Endothelial cell (in vitro differentiated cells): Measurements from ENCODE around the gene IQCH. TPM values are rescaled to one million over a fixed set of nuclear protein-coding genes. Genes with fewer than 3 reads are reported as not detected.

ENCODE experiments used
- DNase-seq: peaks from one replicate; pipeline ENCODE4 v3.0.0; 2021; ENCODE audit warnings: low spot score
- H3K27ac Mint-ChIP-seq: one replicate; pipeline ENCODE4 v1.8.0; 2021; ENCODE audit warnings: mixed read lengths, inconsistent platforms; ENCODE audit not compliant: unreplicated experiment
- H3K27me3 Mint-ChIP-seq: one replicate; pipeline ENCODE4 v1.8.0; 2021; ENCODE audit warnings: mild to moderate bottlenecking, moderate library complexity, mixed read lengths, inconsistent platforms; ENCODE audit not compliant: unreplicated experiment
- H3K36me3 Mint-ChIP-seq: one replicate; pipeline ENCODE4 v1.8.0; 2021; ENCODE audit warnings: mild to moderate bottlenecking, low read depth, mixed read lengths, inconsistent platforms; ENCODE audit not compliant: unreplicated experiment
- H3K4me1 Mint-ChIP-seq: one replicate; pipeline ENCODE4 v1.8.0; 2021; ENCODE audit warnings: mild to moderate bottlenecking, mixed read lengths, inconsistent platforms; ENCODE audit not compliant: unreplicated experiment
- H3K4me3 Mint-ChIP-seq: one replicate; pipeline ENCODE4 v1.8.0; 2021; ENCODE audit warnings: mild to moderate bottlenecking, mixed read lengths, inconsistent platforms; ENCODE audit not compliant: unreplicated experiment
- H3K9me3 Mint-ChIP-seq: one replicate; pipeline ENCODE4 v1.8.0; 2021; ENCODE audit warnings: mixed read lengths, inconsistent platforms; ENCODE audit not compliant: unreplicated experiment
- CTCF ChIP-seq: fragments of 200-600 bp; sonication (generic); IDR thresholded peaks from one replicate; pipeline ENCODE4 v1.5.0; 2021; ENCODE audit warnings: antibody characterized with exemption; ENCODE audit not compliant: unreplicated experiment
- total RNA-seq: library from RNA; stranded (reverse); fragmentation: NEBNext Ultra II Directional; extraction: Animal tissue kit (Norgen Biotek cat#: 25700); gene quantifications from one replicate; pipeline ENCODE4 v1.2.1, GENCODE V29; 2021; ENCODE audit not compliant: unreplicated experiment

Gene IQCH
- total RNA-seq, 1 donor from 2014 or later, result 2.4 TPM

DNA sequence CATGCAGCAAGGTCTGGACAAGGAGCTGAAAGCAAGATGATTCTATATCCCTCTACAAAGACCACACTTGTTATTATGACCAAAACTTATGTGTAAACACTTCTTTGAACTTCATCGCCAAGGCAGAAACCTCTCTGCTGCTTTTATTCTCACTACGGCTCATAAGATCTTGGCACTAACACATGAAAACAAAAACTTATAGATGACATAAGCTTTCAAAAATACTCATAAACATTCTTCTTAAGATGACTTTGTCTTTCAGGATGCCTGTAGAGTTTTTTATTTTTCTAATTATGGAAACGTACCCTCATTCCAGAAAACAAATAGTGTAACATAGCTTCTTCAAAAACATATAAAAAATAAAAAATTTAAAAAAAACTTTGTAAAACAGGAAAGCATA is 253.8 kb downstream of the IQCH start:
- Mint-ChIP-seq H3K27ac (no peak overlapping the region), H3K4me3 (no peak overlapping the region), H3K4me1 (peaks cover 2% of the 10 kb centered on the region), H3K27me3 (no peaks in the 10 kb centered on the region), H3K36me3 (peaks cover 3% of the 10 kb centered on the region), H3K9me3 (no peaks in the 10 kb centered on the region)
- DNase-seq, result no peak
- TF ChIP-seq CTCF, result no peak

GRCh38 chr15:67509918-67510317 is 255.3 kb downstream of the IQCH start:
- Mint-ChIP-seq H3K27ac (no peak overlapping the region), H3K4me1 (peaks cover 2% of the 10 kb centered on the region), H3K9me3 (no peaks in the 10 kb centered on the region), H3K4me3 (no peak overlapping the region), H3K36me3 (peaks cover 3% of the 10 kb centered on the region), H3K27me3 (no peaks in the 10 kb centered on the region)
- no peak for DNase-seq
- no peak for TF ChIP-seq CTCF

GRCh38 chr15:67510597-67511190 is 256.1 kb downstream of the IQCH start:
- Mint-ChIP-seq H3K4me1 (peaks cover 2% of the 10 kb centered on the region), H3K27ac (no peak overlapping the region), H3K36me3 (peaks cover 3% of the 10 kb centered on the region), H3K27me3 (no peaks in the 10 kb centered on the region), H3K9me3 (no peaks in the 10 kb centered on the region), H3K4me3 (no peak overlapping the region)
- TF ChIP-seq CTCF, result no peak
- DNase-seq, result no peak

DNA sequence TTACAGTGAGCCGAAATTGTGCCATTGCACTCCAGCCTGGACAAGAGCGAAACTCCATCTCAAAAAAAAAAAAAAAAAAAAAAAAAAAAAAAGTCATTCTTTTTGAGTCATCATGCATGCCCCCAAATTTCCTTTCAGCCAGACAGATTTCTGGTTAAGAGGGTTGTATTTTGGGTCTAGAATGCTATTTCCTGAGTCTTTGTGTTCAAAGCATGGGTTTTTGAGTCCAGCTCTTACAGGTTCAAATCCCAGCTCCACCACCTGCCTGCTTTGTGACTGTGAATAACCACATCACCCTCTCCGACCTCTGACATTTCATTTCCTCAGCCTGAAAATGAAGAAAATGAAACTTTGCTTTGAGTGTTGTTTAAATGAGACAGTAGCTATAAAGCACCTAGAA is 257.0 kb downstream of the IQCH start:
- H3K27me3 Mint-ChIP-seq, result no peaks in the 10 kb centered on the region
- no peak for TF ChIP-seq CTCF
- no peak overlapping the region for H3K27ac Mint-ChIP-seq
- no peak overlapping the region for H3K4me3 Mint-ChIP-seq
- H3K9me3 Mint-ChIP-seq, result no peaks in the 10 kb centered on the region
- no peaks in the 10 kb centered on the region for H3K4me1 Mint-ChIP-seq
- no peak for DNase-seq
- H3K36me3 Mint-ChIP-seq, result peaks cover 3% of the 10 kb centered on the region

DNA sequence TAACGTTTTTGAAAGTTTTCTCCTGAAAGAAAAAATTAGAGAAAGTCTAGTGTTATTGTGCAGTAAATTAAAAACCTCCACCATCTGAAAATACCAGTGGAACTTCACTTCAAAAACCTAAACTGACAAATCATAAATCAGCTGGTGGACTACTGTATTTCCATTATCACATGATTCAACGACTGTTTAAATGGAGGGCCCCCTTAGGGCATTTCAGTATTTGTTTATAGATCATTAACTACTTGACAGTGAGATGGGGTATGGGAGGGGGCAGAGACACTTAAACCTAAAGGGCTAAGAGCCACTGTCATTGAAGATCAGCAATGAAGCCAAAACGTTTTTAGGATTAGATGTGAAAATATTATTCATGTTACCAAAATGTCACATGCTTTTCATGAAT is 257.6 kb downstream of the IQCH start:
- H3K4me1 Mint-ChIP-seq, result no peaks in the 10 kb centered on the region
- H3K36me3 Mint-ChIP-seq, result peaks cover 3% of the 10 kb centered on the region
- no peak overlapping the region for H3K27ac Mint-ChIP-seq
- no peak for TF ChIP-seq CTCF
- H3K4me3 Mint-ChIP-seq, result no peak overlapping the region
- H3K27me3 Mint-ChIP-seq, result no peaks in the 10 kb centered on the region
- H3K9me3 Mint-ChIP-seq, result no peaks in the 10 kb centered on the region
- no peak for DNase-seq
